Hepatocyte (in vitro differentiated cells): Measurements from ENCODE around the gene DCAF16. TPM values are rescaled to one million over a fixed set of nuclear protein-coding genes. Genes with fewer than 3 reads are reported as not detected.

Source experiments
- DNase-seq: peaks from one replicate; pipeline ENCODE4 v3.0.0-alpha.2; 2016; ENCODE audit warnings: low spot score
- H2AFZ ChIP-seq: fragments of 200-600 bp; sonication (generic); 2 replicates; pipeline ENCODE4 v1.6.0; 2016; ENCODE audit warnings: antibody characterized with exemption, mild to moderate bottlenecking
- H3K27ac ChIP-seq: fragments of 200-600 bp; sonication (generic); 2 replicates; pipeline ENCODE4 v1.5.1; 2016; ENCODE audit warnings: mild to moderate bottlenecking
- H3K27me3 ChIP-seq: fragments of 200-600 bp; sonication (generic); 2 replicates; pipeline ENCODE4 v1.6.1; 2016
- H3K36me3 ChIP-seq: fragments of 200-600 bp; sonication (generic); replicated peaks from 2 replicates; pipeline ENCODE4 v1.5.1; 2016; ENCODE audit warnings: low read depth; ENCODE audit not compliant: insufficient read depth
- H3K4me1 ChIP-seq: fragments of 200-600 bp; sonication (generic); 2 replicates; pipeline ENCODE4 v1.5.1; 2016; ENCODE audit warnings: mild to moderate bottlenecking, moderate library complexity; ENCODE audit not compliant: insufficient read depth
- H3K4me2 ChIP-seq: fragments of 200-600 bp; sonication (generic); 2 replicates; pipeline ENCODE4 v1.6.0; 2016
- H3K4me3 ChIP-seq: fragments of 200-600 bp; sonication (generic); 2 replicates; pipeline ENCODE4 v1.5.1; 2016; ENCODE audit warnings: mild to moderate bottlenecking
- H3K79me2 ChIP-seq: fragments of 200-600 bp; sonication (generic); 2 replicates; pipeline ENCODE4 v1.6.0; 2017; ENCODE audit warnings: mild to moderate bottlenecking
- H3K9me2 ChIP-seq: fragments of 200-600 bp; sonication (generic); replicated peaks from 2 replicates; pipeline ENCODE4 v1.6.0; 2017; ENCODE audit warnings: mild to moderate bottlenecking; ENCODE audit not compliant: insufficient read depth
- H3K9me3 ChIP-seq: fragments of 200-600 bp; sonication (generic); 2 replicates; pipeline ENCODE4 v1.5.1; 2016; ENCODE audit warnings: low read depth, mild to moderate bottlenecking
- H4K20me1 ChIP-seq: fragments of 200-600 bp; sonication (generic); 2 replicates; pipeline ENCODE4 v1.6.0; 2016; ENCODE audit warnings: mild to moderate bottlenecking; ENCODE audit not compliant: insufficient read depth, poor library complexity, severe bottlenecking
- CTCF ChIP-seq: fragments of 200-600 bp; sonication (generic); IDR thresholded peaks from 2 replicates; pipeline ENCODE4 v1.5.1; 2016; ENCODE audit warnings: antibody characterized with exemption, mild to moderate bottlenecking; ENCODE audit not compliant: poor library complexity
- EZH2 ChIP-seq: fragments of 200-600 bp; sonication (generic); IDR thresholded peaks from 2 replicates; pipeline ENCODE4 v1.6.1; 2016; ENCODE audit warnings: antibody characterized with exemption, mild to moderate bottlenecking, borderline replicate concordance
- EZH2phosphoT487 ChIP-seq: fragments of 200-600 bp; sonication (generic); IDR thresholded peaks from one replicate; pipeline ENCODE4 v1.6.1; 2018; ENCODE audit warnings: antibody characterized with exemption, mild to moderate bottlenecking, low read depth, moderate library complexity; ENCODE audit not compliant: unreplicated experiment, severe bottlenecking
- WGBS: methylation state at CpG from one replicate; pipeline ENCODE4 v1.1.6; 2016; ENCODE audit warnings: low lambda C conversion rate; ENCODE audit errors: missing lambda C conversion rate; 5-methylcytosine and 5-hydroxymethylcytosine counted together
- polyA plus RNA-seq: library from polyadenylated mRNA; unstranded; fragments of >200 nt; fragmentation: Nextera tagmentation; extraction: Ambion mirVana; gene quantifications from 2 replicates; pipeline ENCODE4 v1.2.1, GENCODE V29; 2016
- total RNA-seq: library from RNA; depleted of rRNA; stranded (reverse); fragments of >200 nt; gene quantifications from 2 replicates; pipeline ENCODE4 v1.2.3, GENCODE V29; 2014

DCAF16 gene
- total and polyA plus RNA-seq, 2 experiments from 2014 or later: 11.9 to 23.3 TPM

DNA sequence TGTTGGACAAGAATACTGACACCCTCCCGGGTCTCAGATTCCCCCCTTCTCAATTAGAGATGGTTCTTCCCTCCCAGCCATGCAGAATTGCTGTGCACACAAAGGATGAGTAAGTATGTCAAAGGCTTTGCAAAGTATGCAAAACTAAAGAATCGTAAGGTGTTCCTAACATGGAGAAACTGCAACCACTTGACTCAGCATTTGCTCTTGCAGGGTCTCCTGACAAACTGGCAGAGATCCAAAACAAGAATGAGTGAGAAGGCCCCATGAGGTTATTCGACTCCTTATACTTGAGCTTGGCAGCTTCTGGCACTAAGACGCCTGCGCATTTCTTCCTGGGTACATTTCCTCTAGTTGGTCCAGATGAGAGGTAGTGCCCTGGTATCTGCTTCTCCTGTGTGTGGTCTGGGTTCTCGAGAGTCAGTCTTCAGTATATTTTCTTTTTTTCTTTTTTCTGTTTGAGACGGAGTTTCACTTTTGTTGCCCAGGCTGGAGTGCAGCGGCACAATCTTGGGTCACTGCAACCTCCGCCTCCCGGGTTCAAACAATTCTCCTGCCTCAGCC, 37.3 kb downstream of the DCAF16 start:
- no peaks in the 10 kb centered on the region for H3K4me1 ChIP-seq
- H3K79me2 ChIP-seq: no peaks in the 10 kb centered on the region
- no peak overlapping the region for H2AFZ ChIP-seq
- H3K4me3 ChIP-seq: no peak overlapping the region
- no peak overlapping the region for H3K4me2 ChIP-seq
- DNase-seq: no peak
- TF ChIP-seq EZH2 (no peak), EZH2phosphoT487 (no peak), CTCF (no peak)
- WGBS: 87% methylated on average over 10 of the region's 10 CpGs
- peaks cover 7% of the 10 kb centered on the region for H3K27me3 ChIP-seq
- no peaks in the 10 kb centered on the region for H4K20me1 ChIP-seq
- no peaks in the 10 kb centered on the region for H3K9me2 ChIP-seq
- no peaks in the 10 kb centered on the region for H3K9me3 ChIP-seq
- H3K36me3 ChIP-seq: no peaks in the 10 kb centered on the region
- no peak overlapping the region for H3K27ac ChIP-seq

- Histone ChIP-seq H3K79me2 (no peaks in the 10 kb centered on the region), H3K36me3 (no peaks in the 10 kb centered on the region), H3K4me3 (no peak overlapping the region), H2AFZ (no peak overlapping the region), H3K9me3 (no peaks in the 10 kb centered on the region), H3K27ac (no peak overlapping the region), H3K9me2 (no peaks in the 10 kb centered on the region), H4K20me1 (no peaks in the 10 kb centered on the region), H3K4me1 (no peaks in the 10 kb centered on the region), H3K4me2 (no peak overlapping the region), H3K27me3 (no peaks in the 10 kb centered on the region)
- no peak for DNase-seq
- no peak for TF ChIP-seq CTCF
- TF ChIP-seq EZH2phosphoT487: no peak
- no peak for TF ChIP-seq EZH2
- 79% methylated on average over 8 of the region's 8 CpGs for WGBS
These were observed 39.2 kb downstream of the DCAF16 start for GRCh38 chr4:17771284-17771908.

- no peak for TF ChIP-seq CTCF
- no peak for TF ChIP-seq EZH2phosphoT487
- no peak for TF ChIP-seq EZH2
- no peaks in the 10 kb centered on the region for H3K9me2 ChIP-seq
- H3K79me2 ChIP-seq: no peaks in the 10 kb centered on the region
- DNase-seq: no peak
- no peak overlapping the region for H3K27ac ChIP-seq
- H3K4me3 ChIP-seq: no peak overlapping the region
- H3K36me3 ChIP-seq: no peaks in the 10 kb centered on the region
- H3K4me2 ChIP-seq: no peak overlapping the region
- no peaks in the 10 kb centered on the region for H3K4me1 ChIP-seq
- no peak overlapping the region for H2AFZ ChIP-seq
- H3K27me3 ChIP-seq: no peaks in the 10 kb centered on the region
- H4K20me1 ChIP-seq: no peaks in the 10 kb centered on the region
- 81% methylated on average over 4 of the region's 4 CpGs for WGBS
- H3K9me3 ChIP-seq: no peaks in the 10 kb centered on the region
These were observed 39.7 kb downstream of the DCAF16 start for GRCh38 chr4:17770845-17771244.
